ENCODE measurements around the gene BSN.
"Not testable (repeated sequence)": the region's sequence is repeated elsewhere in the genome, so short reads cannot be mapped to it uniquely, and the experiment has no call there.

The BSN gene

DNA sequence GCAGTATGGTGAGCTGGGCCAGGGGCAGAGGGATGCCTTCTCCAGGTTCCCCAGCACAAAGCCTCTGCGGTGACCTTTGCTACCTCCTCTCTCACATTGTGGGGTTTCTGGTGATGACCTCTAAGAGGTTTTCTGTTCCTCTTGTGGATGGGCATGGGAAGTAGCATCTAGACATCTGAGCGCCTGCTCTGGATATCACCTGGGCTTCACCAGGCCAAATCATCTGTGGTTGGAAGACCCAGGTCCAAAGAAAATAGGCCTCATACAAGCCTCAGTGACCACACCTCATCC is 126.9 kb downstream of the BSN start:
- H3K9ac ChIP-seq (ENCODE audit: low read depth, low read length), result no peak overlapping the region
- H3K4me2 ChIP-seq (ENCODE audit: insufficient read depth, low read length), result no peak overlapping the region
- no peaks in the 10 kb centered on the region for H3K9me3 ChIP-seq (ENCODE audit: insufficient read depth, low read length, severe bottlenecking)
- ATAC-seq (ENCODE audit: insufficient read depth, low read depth), result no peak
- H4K20me1 ChIP-seq (ENCODE audit: insufficient read depth, low read length), result peaks cover 5% of the 10 kb centered on the region
- H3K4me3 ChIP-seq (ENCODE audit: low read depth in 1 of 2, low read length in 2 of 2), result no peak overlapping the region
- H3K79me2 ChIP-seq (ENCODE audit: insufficient read depth, low read length), result peaks cover 2% of the 10 kb centered on the region; the same call in 1 of the 2 replicates
- 0 out of 2 replicates have a peak, but pooled peaks cover 4% of the 10 kb centered on the region for H3K4me1 ChIP-seq (ENCODE audit: insufficient read depth, low read length)
- no peak for DNase-seq
- peaks cover 83% of the 10 kb centered on the region for H3K36me3 ChIP-seq (ENCODE audit: insufficient read depth, low read length)
- no peaks in the 10 kb centered on the region for H3K27me3 ChIP-seq (ENCODE audit: insufficient read depth, low read length, poor library complexity)
- no peak overlapping the region for H3K27ac ChIP-seq (ENCODE audit: low read length)
- H2AFZ ChIP-seq (ENCODE audit: low read depth, low read length), result no peak overlapping the region
- TF ChIP-seq EZH2 (IDR thresholded peaks at IDR 0.05; ENCODE audit: borderline replicate concordance, low read depth, low read length, severe bottlenecking), result no peak
- TF ChIP-seq, protein P1, sequence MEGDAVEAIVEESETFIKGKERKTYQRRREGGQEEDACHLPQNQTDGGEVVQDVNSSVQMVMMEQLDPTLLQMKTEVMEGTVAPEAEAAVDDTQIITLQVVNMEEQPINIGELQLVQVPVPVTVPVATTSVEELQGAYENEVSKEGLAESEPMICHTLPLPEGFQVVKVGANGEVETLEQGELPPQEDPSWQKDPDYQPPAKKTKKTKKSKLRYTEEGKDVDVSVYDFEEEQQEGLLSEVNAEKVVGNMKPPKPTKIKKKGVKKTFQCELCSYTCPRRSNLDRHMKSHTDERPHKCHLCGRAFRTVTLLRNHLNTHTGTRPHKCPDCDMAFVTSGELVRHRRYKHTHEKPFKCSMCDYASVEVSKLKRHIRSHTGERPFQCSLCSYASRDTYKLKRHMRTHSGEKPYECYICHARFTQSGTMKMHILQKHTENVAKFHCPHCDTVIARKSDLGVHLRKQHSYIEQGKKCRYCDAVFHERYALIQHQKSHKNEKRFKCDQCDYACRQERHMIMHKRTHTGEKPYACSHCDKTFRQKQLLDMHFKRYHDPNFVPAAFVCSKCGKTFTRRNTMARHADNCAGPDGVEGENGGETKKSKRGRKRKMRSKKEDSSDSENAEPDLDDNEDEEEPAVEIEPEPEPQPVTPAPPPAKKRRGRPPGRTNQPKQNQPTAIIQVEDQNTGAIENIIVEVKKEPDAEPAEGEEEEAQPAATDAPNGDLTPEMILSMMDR (IDR thresholded peaks at IDR 0.05; ENCODE audit: borderline replicate concordance, extremely low read depth, low read length, poor library complexity, severe bottlenecking), result no peak

DNA sequence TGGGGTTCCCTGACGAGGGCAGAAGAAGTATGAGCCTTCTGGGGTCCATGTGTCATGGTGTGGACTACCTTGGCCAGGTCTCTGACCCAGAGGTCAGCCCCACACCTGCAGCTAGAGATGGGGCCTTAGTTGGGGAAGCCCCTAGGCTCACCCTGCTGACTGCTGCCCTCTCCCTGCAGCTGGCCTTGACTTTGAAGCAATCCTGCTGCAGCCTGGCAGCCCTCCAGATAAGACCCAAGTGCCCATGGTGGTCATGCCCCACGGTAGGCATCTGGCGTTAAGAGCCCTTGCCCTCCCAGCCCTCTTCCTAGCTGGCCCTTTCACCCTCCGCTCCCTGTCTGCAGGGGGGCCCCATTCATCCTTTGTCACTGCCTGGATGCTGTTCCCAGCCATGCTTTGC is 127.3 kb downstream of the BSN start:
- no peaks in the 10 kb centered on the region for H3K9me3 ChIP-seq (ENCODE audit: insufficient read depth, low read length, severe bottlenecking)

GRCh38 chr3:49683162-49683561 is 128.9 kb downstream of the BSN start:
- no peak overlapping the region for H3K9ac ChIP-seq (ENCODE audit: low read depth, low read length)
- no peak for ATAC-seq (ENCODE audit: insufficient read depth, low read depth)
- no peak overlapping the region for H3K4me3 ChIP-seq (ENCODE audit: low read depth in 1 of 2, low read length in 2 of 2)
- no peaks in the 10 kb centered on the region for H3K9me3 ChIP-seq (ENCODE audit: insufficient read depth, low read length, severe bottlenecking)
- no peak overlapping the region for H3K4me2 ChIP-seq (ENCODE audit: insufficient read depth, low read length)
- no peaks in the 10 kb centered on the region; the same call in 1 of the 2 replicates for H4K20me1 ChIP-seq (ENCODE audit: insufficient read depth, low read length)
- no peak for DNase-seq
- no peaks in the 10 kb centered on the region for H3K79me2 ChIP-seq (ENCODE audit: insufficient read depth, low read length)
- no peaks in the 10 kb centered on the region; the same call in 1 of the 2 replicates for H3K4me1 ChIP-seq (ENCODE audit: insufficient read depth, low read length)
- H3K27me3 ChIP-seq (ENCODE audit: insufficient read depth, low read length, poor library complexity), result no peaks in the 10 kb centered on the region
- peaks cover 63% of the 10 kb centered on the region for H3K36me3 ChIP-seq (ENCODE audit: insufficient read depth, low read length)
- no peak overlapping the region for H3K27ac ChIP-seq (ENCODE audit: low read length)
- H2AFZ ChIP-seq (ENCODE audit: low read depth, low read length), result no peak overlapping the region
- TF ChIP-seq, protein P1 (IDR thresholded peaks at IDR 0.05; ENCODE audit: borderline replicate concordance, extremely low read depth, low read length, poor library complexity, severe bottlenecking), result no peak
- no peak for TF ChIP-seq EZH2 (IDR thresholded peaks at IDR 0.05; ENCODE audit: borderline replicate concordance, low read depth, low read length, severe bottlenecking)

More for the DNA sequence above, 127.3 kb downstream of the BSN start:
- H2AFZ ChIP-seq (ENCODE audit: low read depth, low read length), result no peak overlapping the region
- H3K9ac ChIP-seq (ENCODE audit: low read depth, low read length), result no peak overlapping the region
- no peak overlapping the region for H3K27ac ChIP-seq (ENCODE audit: low read length)
- H4K20me1 ChIP-seq (ENCODE audit: insufficient read depth, low read length), result peaks cover 5% of the 10 kb centered on the region
- ATAC-seq (ENCODE audit: insufficient read depth, low read depth) (no peak), DNase-seq (no peak)
- no peaks in the 10 kb centered on the region for H3K79me2 ChIP-seq (ENCODE audit: insufficient read depth, low read length)
- H3K27me3 ChIP-seq (ENCODE audit: insufficient read depth, low read length, poor library complexity), result no peaks in the 10 kb centered on the region
- peaks cover 79% of the 10 kb centered on the region for H3K36me3 ChIP-seq (ENCODE audit: insufficient read depth, low read length)
- H3K4me2 ChIP-seq (ENCODE audit: insufficient read depth, low read length), result no peak overlapping the region
- H3K4me3 ChIP-seq (ENCODE audit: low read depth in 1 of 2, low read length in 2 of 2), result no peak overlapping the region
- TF ChIP-seq EZH2 (IDR thresholded peaks at IDR 0.05; ENCODE audit: borderline replicate concordance, low read depth, low read length, severe bottlenecking), result no peak
- TF ChIP-seq, protein P1 (IDR thresholded peaks at IDR 0.05; ENCODE audit: borderline replicate concordance, extremely low read depth, low read length, poor library complexity, severe bottlenecking), result no peak
- H3K4me1 ChIP-seq (ENCODE audit: insufficient read depth, low read length), result 0 out of 2 replicates have a peak, but pooled peaks cover under 1% of the 10 kb centered on the region

GRCh38 chr3:49684453-49684852 is 130.2 kb downstream of the BSN start:
- not testable (repeated sequence) for H3K27me3 ChIP-seq (ENCODE audit: insufficient read depth, low read length, poor library complexity); ATAC-seq (ENCODE audit: insufficient read depth, low read depth); H3K79me2 ChIP-seq (ENCODE audit: insufficient read depth, low read length); H3K4me2 ChIP-seq (ENCODE audit: insufficient read depth, low read length); H3K9me3 ChIP-seq (ENCODE audit: insufficient read depth, low read length, severe bottlenecking); H3K9ac ChIP-seq (ENCODE audit: low read depth, low read length); H4K20me1 ChIP-seq (ENCODE audit: insufficient read depth, low read length); H3K4me3 ChIP-seq (ENCODE audit: low read depth in 1 of 2, low read length in 2 of 2); H3K27ac ChIP-seq (ENCODE audit: low read length); H3K4me1 ChIP-seq (ENCODE audit: insufficient read depth, low read length); DNase-seq; H2AFZ ChIP-seq (ENCODE audit: low read depth, low read length)
- peaks cover 50% of the 10 kb centered on the region for H3K36me3 ChIP-seq (ENCODE audit: insufficient read depth, low read length)

- H3K36me3 ChIP-seq (ENCODE audit: insufficient read depth, low read length), result peaks cover 44% of the 10 kb centered on the region
- H3K4me3 ChIP-seq (ENCODE audit: low read depth in 1 of 2, low read length in 2 of 2); H3K27ac ChIP-seq (ENCODE audit: low read length); DNase-seq; H3K27me3 ChIP-seq (ENCODE audit: insufficient read depth, low read length, poor library complexity); ATAC-seq (ENCODE audit: insufficient read depth, low read depth); H3K4me2 ChIP-seq (ENCODE audit: insufficient read depth, low read length); H2AFZ ChIP-seq (ENCODE audit: low read depth, low read length); H3K9me3 ChIP-seq (ENCODE audit: insufficient read depth, low read length, severe bottlenecking); H3K9ac ChIP-seq (ENCODE audit: low read depth, low read length); H4K20me1 ChIP-seq (ENCODE audit: insufficient read depth, low read length): not testable (repeated sequence)
- peaks cover 10% of the 10 kb centered on the region for H3K79me2 ChIP-seq (ENCODE audit: insufficient read depth, low read length)
- peaks cover 12% of the 10 kb centered on the region for H3K4me1 ChIP-seq (ENCODE audit: insufficient read depth, low read length)
Measured at GRCh38 chr3:49685103-49685502, 130.8 kb downstream of the BSN start.

- Histone ChIP-seq H3K36me3 (ENCODE audit: insufficient read depth, low read length) (peaks cover 36% of the 10 kb centered on the region), H3K79me2 (ENCODE audit: insufficient read depth, low read length) (peaks cover 18% of the 10 kb centered on the region), H3K4me1 (ENCODE audit: insufficient read depth, low read length) (peaks cover 19% of the 10 kb centered on the region)
- H3K9ac ChIP-seq (ENCODE audit: low read depth, low read length); H3K4me2 ChIP-seq (ENCODE audit: insufficient read depth, low read length); H2AFZ ChIP-seq (ENCODE audit: low read depth, low read length); ATAC-seq (ENCODE audit: insufficient read depth, low read depth); H3K9me3 ChIP-seq (ENCODE audit: insufficient read depth, low read length, severe bottlenecking); H4K20me1 ChIP-seq (ENCODE audit: insufficient read depth, low read length); H3K27me3 ChIP-seq (ENCODE audit: insufficient read depth, low read length, poor library complexity); H3K4me3 ChIP-seq (ENCODE audit: low read depth in 1 of 2, low read length in 2 of 2); H3K27ac ChIP-seq (ENCODE audit: low read length); DNase-seq: not testable (repeated sequence)
Measured at GRCh38 chr3:49685846-49686245, 131.6 kb downstream of the BSN start.

All from DND-41 (cell line).